HepG2 (cell line): ENCODE results near the gene DLG5. TPM values are rescaled to one million over a fixed set of nuclear protein-coding genes. Genes with fewer than 3 reads are reported as not detected.

ENCODE experiments used
- ATAC-seq: fragments of 200-7000 bp; cut with Tn5 transposase; 3 replicates; pipeline ENCODE4 v1.9.1; 2020; ENCODE audit warnings: mild to moderate bottlenecking, moderate library complexity
- BruUV-seq: library from RNA; stranded (reverse); fragments of 400-500 nt; replicated peaks from 2 replicates; lab custom pipeline; 2021; lab: Mats Ljungman, UMichigan
- CTCF ChIA-PET: fragments of 300-600 bp; formaldehyde crosslinking; extraction: SDS; loops from one replicate; lab custom pipeline; 2021; ENCODE audit warnings: low total read pairs, inconsistent platforms, low intra/inter-chr PET ratio; lab: Yijun Ruan, JAX
- POLR2A ChIA-PET: fragments of 350-600 bp; sonication (Branson Sonifier 250); formaldehyde crosslinking; loops from one replicate; lab custom pipeline; 2020; ENCODE audit warnings: antibody characterized with exemption, inconsistent platforms; lab: Yijun Ruan, JAX
- DNase-seq: peaks from one replicate; pipeline ENCODE4 v3.0.0-alpha.2; 2015; ENCODE audit warnings: low spot score
- FAIRE-seq: peaks from 3 replicates; lab custom pipeline; 2011; peaks lifted over from hg19 to GRCh38; lab: Jason Lieb, UNC
- H2AFZ ChIP-seq: one replicate; pipeline ENCODE4 v1.6.1; 2011; ENCODE audit warnings: low read length, inconsistent platforms
- H3K27ac ChIP-seq: fragments of 300-600 bp; 3 replicates; pipeline ENCODE4 v1.8.0; 2011; ENCODE audit warnings: mixed run types, mild to moderate bottlenecking, mixed read lengths, low read length, inconsistent platforms; ENCODE audit not compliant: insufficient read depth; ENCODE audit errors: extremely low read length
- H3K27me3 ChIP-seq, 2 experiments: fragments of 200-600 bp in 1 of 2; 2 replicates in 1 of 2; 3 replicates in 1 of 2; pipeline versions ENCODE4 v1.6.0 to v1.8.0; 2011; ENCODE audit warnings: low read length in 2 of 2, mild to moderate bottlenecking in 2 of 2, moderate library complexity in 2 of 2, inconsistent platforms in 1 of 2; ENCODE audit not compliant: insufficient read depth in 2 of 2, control insufficient read depth in 1 of 2
- H3K36me3 ChIP-seq, 2 experiments: fragments of 200-600 bp in 1 of 2; replicated peaks in 1 of 2; 2 replicates in 1 of 2; 3 replicates in 1 of 2; pipeline versions ENCODE4 v1.5.1 to v1.8.0; 2011; ENCODE audit warnings: low read length in 2 of 2, inconsistent platforms in 1 of 2; ENCODE audit not compliant: insufficient read depth in 2 of 2, control insufficient read depth in 1 of 2
- H3K4me1 ChIP-seq: 2 replicates; pipeline ENCODE4 v1.5.1; 2012; ENCODE audit warnings: low read length, inconsistent platforms; ENCODE audit not compliant: insufficient read depth
- H3K4me2 ChIP-seq: 2 replicates; pipeline ENCODE4 v1.6.0; 2011; ENCODE audit warnings: low read depth, low read length, inconsistent platforms
- H3K4me3 ChIP-seq, 3 experiments: fragments of 200-600 bp in 1 of 3; sonication (generic), shearing (Covaris generic) in 1 of 3; replicated peaks in 1 of 3; 2 replicates each; pipeline ENCODE4 v1.5.1; 2011 to 2016; ENCODE audit warnings: low read length in 3 of 3, inconsistent platforms in 2 of 3, low read depth in 2 of 3, mild to moderate bottlenecking in 2 of 3, control low read depth in 1 of 3, mixed read lengths in 1 of 3; ENCODE audit not compliant: insufficient read depth in 1 of 3
- H3K79me2 ChIP-seq: one replicate; pipeline ENCODE4 v1.6.1; 2011; ENCODE audit warnings: low read length, inconsistent platforms; ENCODE audit not compliant: insufficient read depth
- H3K9ac ChIP-seq: 2 replicates; pipeline ENCODE4 v1.6.0; 2011; ENCODE audit warnings: mild to moderate bottlenecking, low read depth, low read length, inconsistent platforms; ENCODE audit not compliant: insufficient read depth
- H3K9me3 ChIP-seq: 2 replicates; pipeline ENCODE4 v1.5.1; 2012; ENCODE audit warnings: mild to moderate bottlenecking, low read length
- H4K20me1 ChIP-seq: 2 replicates; pipeline ENCODE4 v1.6.0; 2011; ENCODE audit warnings: inconsistent platforms, mild to moderate bottlenecking, low read length, moderate library complexity; ENCODE audit not compliant: insufficient read depth
- EP300 ChIP-seq, 3 experiments: sonication (generic) in 1 of 3; formaldehyde crosslinking in 1 of 3; IDR thresholded peaks; 2 replicates each; pipeline versions ENCODE4 v1.5.1 to v1.6.1; 2011 to 2020; ENCODE audit warnings: low read depth in 2 of 3, low read length in 2 of 3, borderline replicate concordance in 1 of 3, improper control_type of control experiment in 1 of 3, mild to moderate bottlenecking in 1 of 3, missing genetic modification reagents in 1 of 3, moderate library complexity in 1 of 3
- HIVEP1 ChIP-seq: sonication (generic); formaldehyde crosslinking; IDR thresholded peaks from 2 replicates; pipeline ENCODE4 v1.4.0; 2020; ENCODE audit warnings: mild to moderate bottlenecking, missing genetic modification reagents
- KAT2B ChIP-seq: fragments of 150-350 bp; IDR thresholded peaks from 2 replicates; pipeline ENCODE4 v1.6.1; 2014; ENCODE audit warnings: low read depth, low read length, borderline replicate concordance
- KAT8 ChIP-seq: IDR thresholded peaks from 2 replicates; pipeline ENCODE4 v1.6.1; 2016; ENCODE audit warnings: missing genetic modification reagents, missing compliant biosample characterization
- MXD4 ChIP-seq: IDR thresholded peaks from 2 replicates; pipeline ENCODE4 v1.6.1; 2016; ENCODE audit warnings: mild to moderate bottlenecking, missing biosample characterization, missing genetic modification reagents
- PHF21A ChIP-seq: sonication (generic); formaldehyde crosslinking; IDR thresholded peaks from 2 replicates; pipeline ENCODE4 v1.5.0; 2020; ENCODE audit warnings: mild to moderate bottlenecking, missing genetic modification reagents
- POGK ChIP-seq: sonication (generic); formaldehyde crosslinking; conservative IDR thresholded peaks from 2 replicates; pipeline ENCODE4 v1.8.0; 2022; ENCODE audit warnings: mild to moderate bottlenecking, moderate library complexity, missing genetic modification reagents
- PTBP1 ChIP-seq: fragments of 200-400 bp; formaldehyde crosslinking; IDR thresholded peaks from 2 replicates; pipeline ENCODE4 v1.6.1; 2018; ENCODE audit warnings: low read length, low read depth; ENCODE audit not compliant: poor library complexity, severe bottlenecking
- RXRB ChIP-seq: IDR thresholded peaks from 2 replicates; pipeline ENCODE4 v1.6.1; 2016; ENCODE audit warnings: borderline replicate concordance, missing genetic modification reagents, missing compliant biosample characterization
- SMARCC2 ChIP-seq: fragments of 450-650 bp; IDR thresholded peaks from 2 replicates; pipeline ENCODE4 v1.6.1; 2017; ENCODE audit warnings: antibody characterized with exemption, mild to moderate bottlenecking
- SRSF4 ChIP-seq: fragments of 200-400 bp; formaldehyde crosslinking; IDR thresholded peaks from one replicate; pipeline ENCODE4 v1.6.1; 2018; ENCODE audit warnings: mild to moderate bottlenecking, low read depth, low read length, moderate library complexity; ENCODE audit not compliant: poor library complexity, severe bottlenecking
- ZMYM2 ChIP-seq: sonication (generic); formaldehyde crosslinking; IDR thresholded peaks from 2 replicates; pipeline ENCODE4 v1.8.0; 2022; ENCODE audit warnings: mild to moderate bottlenecking, missing genetic modification reagents
- ZNF253 ChIP-seq: sonication (generic); formaldehyde crosslinking; IDR thresholded peaks from 2 replicates; pipeline ENCODE4 v1.8.0; 2022; ENCODE audit warnings: mild to moderate bottlenecking, missing genetic modification reagents, borderline replicate concordance
- ZNF431 ChIP-seq: sonication (generic); formaldehyde crosslinking; IDR thresholded peaks from 2 replicates; pipeline ENCODE4 v1.9.0; 2022; ENCODE audit warnings: missing genetic modification reagents, low read depth, mild to moderate bottlenecking, borderline replicate concordance
- WGBS: methylation state at CpG from one replicate; pipeline ENCODE4 v1.1.6; 2017; ENCODE audit warnings: low lambda C conversion rate; 5-methylcytosine and 5-hydroxymethylcytosine counted together
- in situ Hi-C: cut with HindIII; loops from 2 replicates; pipeline ENCODE4 v1.10.0; 2017; ENCODE audit warnings: low pct_unique_long_range_greater_than_20kb; ENCODE audit not compliant: extremely low pct_ligation_motif_present
- intact Hi-C: fragments of 100-400 bp; cut with micrococcal nuclease; formaldehyde crosslinking; loops from one replicate; pipeline ENCODE4 v1.10.0; 2022; ENCODE audit not compliant: unreplicated experiment
- polyA plus RNA-seq, 8 experiments: library from polyadenylated mRNA; depleted of rRNA in 3 of 8; stranded (reverse) in 7 of 8; unstranded in 1 of 8; fragments of >200 nt; fragmentation: Illumina TruSeq in 4 of 8; extraction: Trizol in 4 of 8; gene quantifications; 2 replicates each; pipeline versions ENCODE4 v1.2.1 to v1.2.3, GENCODE V29; 2011 to 2016; ENCODE audit warnings: low read depth in 4 of 8, missing spikeins in 1 of 8, mixed read lengths in 1 of 8; ENCODE audit not compliant: insufficient read depth in 1 of 8
- total RNA-seq, 5 experiments: library from RNA; depleted of rRNA; stranded (reverse); fragments of >200 nt; fragmentation: Illumina TruSeq; extraction: Trizol; gene quantifications; 2 replicates each; pipeline ENCODE4 v1.2.3, GENCODE V29; 2016; ENCODE audit warnings: low read depth in 1 of 5
- TF ChIP-seq, protein P1 (sequence below): conservative IDR thresholded peaks from 2 replicates; pipeline ENCODE4 v1.6.1; 2018; ENCODE audit warnings: missing genetic modification reagents

DLG5 gene
- total and polyA plus RNA-seq, 2 of the 13 experiments (the other 11 are each of a cell fraction or from before 2014, with no cell fraction given) = 15.5 to 18.2 TPM

DNA sequence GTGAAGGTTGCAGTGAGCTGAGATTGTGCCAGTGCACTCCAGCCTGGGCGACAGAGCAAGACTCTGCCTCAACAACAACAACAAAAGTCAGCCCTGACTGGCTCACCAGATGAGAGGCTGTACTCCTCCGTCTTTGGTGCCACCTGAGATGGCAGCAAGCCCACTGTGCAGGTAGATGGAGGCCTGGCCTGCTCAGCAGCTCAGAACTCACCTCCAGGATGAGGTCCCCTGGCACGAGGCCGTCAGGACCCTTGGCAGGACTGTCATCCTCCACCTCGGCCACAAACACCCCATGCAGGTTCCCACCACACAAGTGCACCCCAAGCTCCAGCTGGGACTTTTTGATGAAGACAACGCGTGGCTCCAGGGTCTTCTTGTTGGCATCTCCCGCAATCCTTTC lies 117.2 kb downstream of the DLG5 start:
- H3K36me3 ChIP-seq = peaks cover 28 to 84% of the 10 kb centered on the region in 2 experiments
- H3K4me3 ChIP-seq = no peak overlapping the region
- no peak for DNase-seq
- 100% methylated on average over 4 of the region's 8 CpGs for WGBS
- intact Hi-C loops = no loop called here
- TF ChIP-seq SRSF4 (no peak), SMARCC2 (no peak), HIVEP1 (CRISPR knock-in tag) (no peak), MXD4 (CRISPR knock-in tag) (no peak), EP300 (IDR thresholded peaks at IDR 0.05; ENCODE audit: low read depth in 2 of 2, low read length in 2 of 2) (no peak), EP300 (CRISPR knock-in tag; IDR thresholded peaks at IDR 0.05; ENCODE audit: borderline replicate concordance) (no peak), KAT8 (no peak)
- in situ Hi-C loops = no loop called here
- no peak for FAIRE-seq
- H2AFZ ChIP-seq = no peak overlapping the region
- H3K4me2 ChIP-seq = no peak overlapping the region
- H4K20me1 ChIP-seq = no peaks in the 10 kb centered on the region
- H3K4me1 ChIP-seq = no peaks in the 10 kb centered on the region
- ATAC-seq = no peak
- H3K27me3 ChIP-seq = no peaks in the 10 kb centered on the region; a peak in 1 of 5 replicates
- BruUV-seq = no TSS peak
- no peak overlapping the region for H3K27ac ChIP-seq
- CTCF ChIA-PET = no interaction called here
- no peaks in the 10 kb centered on the region for H3K9me3 ChIP-seq
- no peak overlapping the region for H3K9ac ChIP-seq
- POLR2A ChIA-PET = no interaction called here
- no peaks in the 10 kb centered on the region for H3K79me2 ChIP-seq

DNA sequence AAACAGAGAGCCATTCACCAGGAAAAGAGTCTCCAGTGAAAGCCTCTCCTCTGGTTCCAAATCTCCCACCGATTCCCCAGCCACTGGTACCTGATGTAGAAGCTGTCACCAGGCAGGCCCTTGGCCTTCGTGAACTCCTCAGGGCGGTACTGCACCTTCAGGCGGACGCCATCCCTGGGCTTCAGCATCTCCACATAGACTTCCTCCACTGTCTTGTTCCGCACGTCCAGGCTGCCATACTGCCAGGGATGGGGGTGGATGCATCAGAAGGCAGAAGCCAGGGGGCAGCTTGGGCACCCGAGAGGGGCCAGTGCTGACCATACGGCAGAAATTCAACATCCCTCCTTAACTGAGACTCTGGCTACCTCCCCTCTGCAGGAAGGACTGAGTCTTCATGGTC lies 118.8 kb downstream of the DLG5 start:
- Histone ChIP-seq H3K27ac (no peak overlapping the region), H3K79me2 (no peaks in the 10 kb centered on the region), H3K36me3 (peaks cover 31 to 83% of the 10 kb centered on the region in 2 experiments), H3K9me3 (no peaks in the 10 kb centered on the region), H3K4me2 (no peak overlapping the region), H3K27me3 (no peaks in the 10 kb centered on the region; a peak in 1 of 5 replicates), H3K4me3 (no peak overlapping the region), H4K20me1 (no peaks in the 10 kb centered on the region), H3K4me1 (no peaks in the 10 kb centered on the region), H2AFZ (no peak overlapping the region), H3K9ac (no peak overlapping the region)
- in situ Hi-C loops (no loop called here), intact Hi-C loops (no loop called here)
- POLR2A ChIA-PET = no interaction called here
- FAIRE-seq (no peak), ATAC-seq (no peak), DNase-seq (no peak)
- no TSS peak for BruUV-seq
- WGBS = 91% methylated on average over 9 of the region's 9 CpGs
- CTCF ChIA-PET = no interaction called here
- TF ChIP-seq KAT2B = no peak
- no peak for TF ChIP-seq ZNF253 (CRISPR knock-in tag)
- no peak for TF ChIP-seq ZMYM2 (CRISPR knock-in tag)
- TF ChIP-seq, protein P1, sequence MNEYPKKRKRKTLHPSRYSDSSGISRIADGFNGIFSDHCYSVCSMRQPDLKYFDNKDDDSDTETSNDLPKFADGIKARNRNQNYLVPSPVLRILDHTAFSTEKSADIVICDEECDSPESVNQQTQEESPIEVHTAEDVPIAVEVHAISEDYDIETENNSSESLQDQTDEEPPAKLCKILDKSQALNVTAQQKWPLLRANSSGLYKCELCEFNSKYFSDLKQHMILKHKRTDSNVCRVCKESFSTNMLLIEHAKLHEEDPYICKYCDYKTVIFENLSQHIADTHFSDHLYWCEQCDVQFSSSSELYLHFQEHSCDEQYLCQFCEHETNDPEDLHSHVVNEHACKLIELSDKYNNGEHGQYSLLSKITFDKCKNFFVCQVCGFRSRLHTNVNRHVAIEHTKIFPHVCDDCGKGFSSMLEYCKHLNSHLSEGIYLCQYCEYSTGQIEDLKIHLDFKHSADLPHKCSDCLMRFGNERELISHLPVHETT (CRISPR knock-in tag) = no peak
- no peak for TF ChIP-seq MXD4 (CRISPR knock-in tag)
- TF ChIP-seq PHF21A = no peak
- TF ChIP-seq RXRB (CRISPR knock-in tag) = no peak
- no peak for TF ChIP-seq POGK
- no peak for TF ChIP-seq PTBP1
- TF ChIP-seq ZNF431 (CRISPR knock-in tag) = no peak
